Heart left ventricle (tissue), 16 donors: Measurements from ENCODE around the gene MKLN1. TPM values are rescaled to one million over a fixed set of nuclear protein-coding genes. Genes with fewer than 3 reads are reported as not detected.

Experiments used
- ATAC-seq, 4 donors: fragments of 200-7000 bp; cut with Tn5 transposase; one replicate each; pipeline ENCODE4 v1.9.1; 2020 to 2022; ENCODE audit warnings: moderate library complexity in 4 of 4, mild to moderate bottlenecking in 3 of 4, moderate number of reproducible peaks in 1 of 4
- DNase-seq, 5 donors: peaks; one replicate each; pipeline ENCODE4 v3.0.0-alpha.2; 2020
- H3K27ac ChIP-seq, 12 donors: fragments of 200-600 bp; sonication (generic) in 4 of 12; one replicate each; pipeline versions ENCODE4 v1.5.0 to v1.8.0; 2016 to 2022; ENCODE audit warnings: mild to moderate bottlenecking in 2 of 12
- H3K27me3 ChIP-seq, 9 donors: fragments of 200-600 bp; sonication (generic) in 2 of 9; one replicate each; pipeline versions ENCODE4 v1.5.1 to v1.8.0; 2016 to 2022; ENCODE audit warnings: mild to moderate bottlenecking in 3 of 9
- H3K36me3 ChIP-seq, 9 donors: fragments of 200-600 bp; sonication (generic) in 2 of 9; one replicate each; pipeline versions ENCODE4 v1.5.0 to v1.8.0; 2018 to 2022; ENCODE audit warnings: mild to moderate bottlenecking in 2 of 9
- H3K4me1 ChIP-seq, 12 donors: fragments of 200-600 bp; sonication (generic) in 4 of 12; one replicate each; pipeline versions ENCODE4 v1.5.0 to v1.8.0; 2016 to 2022; ENCODE audit warnings: mild to moderate bottlenecking in 3 of 12
- H3K4me3 ChIP-seq, 12 donors: fragments of 200-600 bp; sonication (generic) in 4 of 12; one replicate each; pipeline versions ENCODE4 v1.5.0 to v1.8.0; 2017 to 2022; ENCODE audit warnings: mild to moderate bottlenecking in 9 of 12, moderate library complexity in 4 of 12
- H3K9me3 ChIP-seq, 12 donors: fragments of 200-600 bp; sonication (generic) in 4 of 12; one replicate each; pipeline versions ENCODE4 v1.5.0 to v1.8.0; 2016 to 2022; ENCODE audit warnings: mild to moderate bottlenecking in 1 of 12
- CTCF ChIP-seq, 12 donors: fragments of 200-600 bp; sonication (generic) in 4 of 12; IDR thresholded peaks; one replicate each; pipeline versions ENCODE4 v1.5.0 to v1.8.0; 2018 to 2022; ENCODE audit warnings: antibody characterized with exemption in 12 of 12, mild to moderate bottlenecking in 5 of 12
- POLR2A ChIP-seq, 2 donors: fragments of 450-650 bp; IDR thresholded peaks; one replicate each; pipeline ENCODE4 v1.6.1; 2017; ENCODE audit warnings: antibody characterized with exemption in 2 of 2, mild to moderate bottlenecking in 2 of 2, moderate library complexity in 2 of 2
- whole genome bisulfite sequencing, 4 donors: extraction: QIAGEN DNeasy Blood & Tissue Kit in 2 of 4; methylation state at CpG; one replicate each; pipeline versions ENCODE4 v1.1.5 to v1.1.7; 2013 to 2018; 5-methylcytosine and 5-hydroxymethylcytosine counted together
- intact Hi-C, 10 donors: fragments of 100-400 bp; cut with DNase I; formaldehyde crosslinking; loops; one replicate each; pipeline versions ENCODE4 v1.11.1 to v1.14.2; 2022
- polyA plus RNA-seq, 2 donors: library from polyadenylated mRNA; stranded (reverse); fragments of 200-250 nt; gene quantifications; one replicate each; pipeline ENCODE4 v1.2.3, GENCODE V29; 2013
- total RNA-seq, 9 donors: library from RNA; depleted of rRNA in 2 of 9; stranded (reverse); fragments of >200 nt in 2 of 9; fragmentation: NEBNext Ultra II Directional in 3 of 9; extraction: Animal tissue kit (Norgen Biotek cat#: 25700) in 3 of 9; gene quantifications; one replicate each; pipeline versions ENCODE4 v1.1.0 to v1.2.4, GENCODE V29; 2016 to 2023
- donor health status: ischemic (EF 13 %, LVEDD 7.1; RV severe dilation, severe dysfunction).
- donor health status: healthy with polysubstance abuse.
- donor health status: DM: no; HTN: yes; CAD: no.
- donor health status: DM: no; HTN: no; CAD: no.
- donor health status: ischemic (EF 25% LVEDD 6.9; RV normal size, moderate dysfunction).
- donor health status: ischemic (EF 25% LVEDD 5.7; RV mildly dilated, moderate dysfunction).
- donor health status: healthy.
- donor health status: DM: yes; HTN: yes; CAD: no.
- donor health status: ischemic (EF 35%, LVEDD 5.7; RV mildly dilated, moderate dysfunction).
- donor health status: nonischemic (EF 11% LVEDD 7.7; RV severe dilation, severe dysfunction).
- donor health status: DM: yes; HTN: yes; CAD: no.
- donor health status: PGD.
- donor health status: ischemic (EF 29% LVEDD 5.4; RV normal size, mild dysfunction).
- donor health status: nonischemic (EF 23%, LVEDD 6.1; RV moderate dilation, normal function).

MKLN1 gene
- total and polyA plus RNA-seq, 11 donors: 11.5 to 49.7 (median 37.6) TPM

- no peaks in the 10 kb centered on the region for H3K27me3 ChIP-seq
- no peaks in the 10 kb centered on the region for H3K9me3 ChIP-seq
- H3K4me1 ChIP-seq: peaks cover 0 to 26% (median 9%) of the 10 kb centered on the region in 12 donors
- H3K4me3 ChIP-seq: no peak overlapping the region
- intact Hi-C loops: no loop called here
- peak; percentile 88 to 93 (median 92) for ATAC-seq
- TF ChIP-seq POLR2A (IDR thresholded peaks at IDR 0.05) (no peak), CTCF (IDR thresholded peaks at IDR 0.05) (no peak)
- no peak overlapping the region for H3K27ac ChIP-seq
- peaks cover 0 to 66% (median 43%) of the 10 kb centered on the region in 9 donors for H3K36me3 ChIP-seq
- 54 to 83% (median 74%) methylated on average over 3 of the region's 3 CpGs for WGBS, 4 donors
- DNase-seq: peak in 4 of 5 donors; percentile 36 to 59 (median 46)
Measured at GRCh38 chr7:131431289-131431688, 103.6 kb downstream of the MKLN1 start.

GRCh38 chr7:131431756-131432155, 104.1 kb downstream of the MKLN1 start:
- Histone ChIP-seq H3K27ac (peak overlapping the region in 1 of 12 donors; percentile 14), H3K4me1 (peaks cover 0 to 27% (median 9%) of the 10 kb centered on the region in 12 donors), H3K36me3 (peaks cover 0 to 64% (median 42%) of the 10 kb centered on the region in 9 donors), H3K4me3 (no peak overlapping the region), H3K27me3 (no peaks in the 10 kb centered on the region), H3K9me3 (no peaks in the 10 kb centered on the region)
- intact Hi-C loops: no loop called here
- TF ChIP-seq CTCF (IDR thresholded peaks at IDR 0.05): no peak
- 69 to 78% (median 74%) methylated on average over 3 of the region's 3 CpGs for WGBS, 4 donors
- DNase-seq (no peak), ATAC-seq (no peak)

GRCh38 chr7:131436384-131436783, 108.7 kb downstream of the MKLN1 start:
- intact Hi-C loops: no loop called here
- WGBS, 4 donors: 57 to 66% (median 61%) methylated on average over 3 of the region's 3 CpGs
- H3K27me3 ChIP-seq: no peaks in the 10 kb centered on the region
- peaks cover 0 to 68% (median 39%) of the 10 kb centered on the region in 9 donors for H3K36me3 ChIP-seq
- TF ChIP-seq POLR2A (IDR thresholded peaks at IDR 0.05) (no peak), CTCF (IDR thresholded peaks at IDR 0.05) (no peak)
- ATAC-seq (peak in 2 of 4 donors; percentile 42 to 70), DNase-seq (no peak)
- peaks cover 0 to 25% (median 6%) of the 10 kb centered on the region in 12 donors for H3K4me1 ChIP-seq
- no peak overlapping the region for H3K4me3 ChIP-seq
- peak overlapping the region in 2 of 12 donors; percentile 26 to 28 for H3K27ac ChIP-seq
- peaks cover 0 to 8% (median 0%) of the 10 kb centered on the region in 12 donors for H3K9me3 ChIP-seq

GRCh38 chr7:131438969-131439368, 111.3 kb downstream of the MKLN1 start:
- Histone ChIP-seq H3K4me3 (no peak overlapping the region), H3K27ac (no peak overlapping the region), H3K9me3 (peaks cover 0 to 8% (median 0%) of the 10 kb centered on the region in 12 donors), H3K36me3 (peaks cover 0 to 62% (median 33%) of the 10 kb centered on the region in 9 donors), H3K27me3 (no peaks in the 10 kb centered on the region), H3K4me1 (peaks cover 0 to 20% (median 0%) of the 10 kb centered on the region in 12 donors)
- ATAC-seq (peak in 1 of 4 donors; percentile 25), DNase-seq (no peak)
- WGBS, 4 donors: 57 to 80% (median 67%) methylated on average over 2 of the region's 2 CpGs
- TF ChIP-seq POLR2A (IDR thresholded peaks at IDR 0.05): no peak
- no peak for TF ChIP-seq CTCF (IDR thresholded peaks at IDR 0.05)
- intact Hi-C loops: no loop called here
